ENCODE measurements around the gene NAV2.

GRCh38 chr11:19924311-19924710 lies 211.7 kb downstream of the NAV2 start:
- TF ChIP-seq CTCF (optimal IDR thresholded peaks at IDR 0.05 in 1 of 3, IDR thresholded peaks at IDR 0.05 in 1 of 3, conservative IDR thresholded peaks at IDR 0.05 in 1 of 3; ENCODE audit: extremely low read depth in 1 of 3, insufficient read depth in 2 of 3, low read length in 3 of 3) (no peak), EZH2 (IDR thresholded peaks at IDR 0.05; ENCODE audit: low read length) (no peak)
